Left colon (tissue), 2 donors: ENCODE data around the gene SMARCA2. TPM values are rescaled to one million over a fixed set of nuclear protein-coding genes. Genes with fewer than 3 reads are reported as not detected.
A peak's percentile ranks its signal among the peaks of the same experiment; 100 is the strongest.

Experiments
- ATAC-seq: fragments of 200-7000 bp; cut with Tn5 transposase; one replicate; pipeline ENCODE4 v1.9.1; 2020; ENCODE audit warnings: mild to moderate bottlenecking, moderate library complexity
- DNase-seq, 2 donors: peaks; one replicate each; pipeline ENCODE4 v3.0.0-alpha.2; 2020
- intact Hi-C, 2 donors: fragments of 100-400 bp; cut with DNase I in 1 of 2; cut with micrococcal nuclease in 1 of 2; formaldehyde crosslinking; loops; one replicate each; pipeline versions ENCODE4 v1.11.2 to v1.14.0; 2022; cut with DNase I, micrococcal nuclease
- total RNA-seq, 2 donors: library from RNA; stranded (reverse); fragmentation: NEBNext Ultra II Directional; extraction: Animal tissue kit (Norgen Biotek cat#: 25700); gene quantifications; one replicate each; pipeline ENCODE4 v1.2.1, GENCODE V29; 2021
- donor health status: DM: no; HTN: no; CAD: no.
- donor health status: DM: yes; HTN: yes; CAD: no.

SMARCA2 gene
- total RNA-seq, 2 donors from 2014 or later: 89.1 to 92.5 TPM

GRCh38 chr9:2066312-2067273 lies 51.4 kb downstream of the SMARCA2 start:
- ATAC-seq (no peak), DNase-seq (no peak)
- intact Hi-C loops: no loop called here

GRCh38 chr9:2072752-2073405 lies 57.7 kb downstream of the SMARCA2 start:
- intact Hi-C loops: no loop called here
- ATAC-seq (no peak), DNase-seq (no peak)

- no peak for DNase-seq
- intact Hi-C loops: loop anchor here in 1 of 2 donors (10.0 kb wide), 1 partner anchor 58 kb away; no protein-coding TSS in a partner anchor
Observed at GRCh38 chr9:2082772-2083171, 67.6 kb downstream of the SMARCA2 start.

GRCh38 chr9:2083479-2083878 lies 68.3 kb downstream of the SMARCA2 start:
- DNase-seq (no peak), ATAC-seq (no peak)
- intact Hi-C loops: loop anchor here in 1 of 2 donors (10.0 kb wide), 1 partner anchor 59 kb away; no protein-coding TSS in a partner anchor

More at GRCh38 chr9:2082772-2083171, 67.6 kb downstream of the SMARCA2 start:
- no peak for ATAC-seq

GRCh38 chr9:2085716-2086115 lies 70.6 kb downstream of the SMARCA2 start:
- DNase-seq: no peak
- no peak for ATAC-seq
- intact Hi-C loops: loop anchor here in 1 of 2 donors (10.0 kb wide), 1 partner anchor 61 kb away; no protein-coding TSS in a partner anchor

- DNase-seq: no peak
Observed at GRCh38 chr9:2086116-2086515, 71.0 kb downstream of the SMARCA2 start.

GRCh38 chr9:2086971-2087370 lies 71.8 kb downstream of the SMARCA2 start:
- no peak for DNase-seq
- ATAC-seq: no peak
- intact Hi-C loops: loop anchor here in 1 of 2 donors (10.0 kb wide), 1 partner anchor 62 kb away; no protein-coding TSS in a partner anchor

More at GRCh38 chr9:2086116-2086515, 71.0 kb downstream of the SMARCA2 start:
- ATAC-seq: no peak
- intact Hi-C loops: loop anchor here in 1 of 2 donors (10.0 kb wide), 1 partner anchor 61 kb away; no protein-coding TSS in a partner anchor

GRCh38 chr9:2087500-2088313 lies 72.6 kb downstream of the SMARCA2 start:
- intact Hi-C loops: loop anchor here in 1 of 2 donors (10.0 kb wide), 1 partner anchor 63 kb away; no protein-coding TSS in a partner anchor
- peak; percentile 54 for ATAC-seq
- DNase-seq: no peak

- intact Hi-C loops: no loop called here
- DNase-seq (no peak), ATAC-seq (no peak)
Observed at GRCh38 chr9:2093920-2094597, 78.9 kb downstream of the SMARCA2 start.

GRCh38 chr9:2096376-2096970 lies 81.3 kb downstream of the SMARCA2 start:
- no peak for ATAC-seq
- intact Hi-C loops: no loop called here
- DNase-seq: no peak

GRCh38 chr9:2106666-2107065 lies 91.5 kb downstream of the SMARCA2 start:
- ATAC-seq (no peak), DNase-seq (no peak)
- intact Hi-C loops: no loop called here

GRCh38 chr9:2107906-2108451 lies 92.8 kb downstream of the SMARCA2 start:
- no peak for ATAC-seq
- intact Hi-C loops: no loop called here
- no peak for DNase-seq

GRCh38 chr9:2109069-2109650 lies 94.0 kb downstream of the SMARCA2 start:
- intact Hi-C loops: no loop called here
- DNase-seq (no peak), ATAC-seq (no peak)

- DNase-seq (no peak), ATAC-seq (no peak)
- intact Hi-C loops: no loop called here
Observed at GRCh38 chr9:2110036-2110435, 94.9 kb downstream of the SMARCA2 start.

- intact Hi-C loops: no loop called here
- ATAC-seq (peak; percentile 44), DNase-seq (no peak)
Observed at GRCh38 chr9:2116073-2116472, 100.9 kb downstream of the SMARCA2 start.

- ATAC-seq: no peak
- intact Hi-C loops: no loop called here
- no peak for DNase-seq
Observed at GRCh38 chr9:2117527-2117926, 102.4 kb downstream of the SMARCA2 start.

- ATAC-seq: no peak
- no peak for DNase-seq
- intact Hi-C loops: no loop called here
Observed at GRCh38 chr9:2119566-2119965, 104.4 kb downstream of the SMARCA2 start.
